Neural progenitor cell (in vitro differentiated cells): ENCODE data around the gene ATP2A3.

Experiments used
- CTCF ChIP-seq: fragments of 200-600 bp; sonication (generic); IDR thresholded peaks from 2 replicates; pipeline ENCODE4 v1.5.1; 2017; ENCODE audit warnings: antibody characterized with exemption, mild to moderate bottlenecking
- EZH2 ChIP-seq: fragments of 200-600 bp; sonication (generic); IDR thresholded peaks from 2 replicates; pipeline ENCODE4 v1.6.1; 2017; ENCODE audit warnings: antibody characterized with exemption, mild to moderate bottlenecking, moderate library complexity
- EZH2phosphoT487 ChIP-seq: fragments of 200-600 bp; sonication (generic); IDR thresholded peaks from 2 replicates; pipeline ENCODE4 v1.6.1; 2017; ENCODE audit warnings: antibody characterized with exemption

- TF ChIP-seq CTCF = no peak
- TF ChIP-seq EZH2 = no peak
- no peak for TF ChIP-seq EZH2phosphoT487
Measured at GRCh38 chr17:3903051-3903825, 61.0 kb downstream of the ATP2A3 start.
